ENCODE data around the gene CALD1.

DNA sequence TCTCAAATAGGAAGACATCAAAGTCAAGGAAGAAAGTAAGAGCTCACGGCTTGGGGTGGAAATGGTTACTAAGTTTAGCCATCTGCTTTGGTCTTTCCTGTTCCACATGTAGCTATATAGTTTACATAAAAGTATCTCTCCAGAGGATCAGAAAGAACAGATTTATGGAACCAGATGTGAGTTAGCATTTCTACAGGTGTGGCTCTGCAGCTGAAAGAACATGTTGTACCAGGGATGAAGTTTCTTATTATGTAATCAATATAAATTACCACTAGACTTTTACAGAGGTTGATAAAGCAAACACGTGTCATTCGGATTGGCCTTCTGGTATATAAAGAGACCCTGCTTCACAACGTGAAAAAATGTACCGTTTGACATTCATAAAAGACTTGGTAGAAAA lies 19.9 kb downstream of the CALD1 start:
- TF ChIP-seq MXI1 (conservative IDR thresholded peaks at IDR 0.05; ENCODE audit: poor library complexity, severe bottlenecking) (no peak), EZH2 (IDR thresholded peaks at IDR 0.05; ENCODE audit: borderline replicate concordance, insufficient read depth, low read length, poor library complexity, severe bottlenecking) (no peak), SMC3 (conservative IDR thresholded peaks at IDR 0.05; ENCODE audit: poor library complexity) (no peak), EP300 (conservative IDR thresholded peaks at IDR 0.05; ENCODE audit: poor library complexity, severe bottlenecking) (no peak)
- TF ChIP-seq, protein P1, sequence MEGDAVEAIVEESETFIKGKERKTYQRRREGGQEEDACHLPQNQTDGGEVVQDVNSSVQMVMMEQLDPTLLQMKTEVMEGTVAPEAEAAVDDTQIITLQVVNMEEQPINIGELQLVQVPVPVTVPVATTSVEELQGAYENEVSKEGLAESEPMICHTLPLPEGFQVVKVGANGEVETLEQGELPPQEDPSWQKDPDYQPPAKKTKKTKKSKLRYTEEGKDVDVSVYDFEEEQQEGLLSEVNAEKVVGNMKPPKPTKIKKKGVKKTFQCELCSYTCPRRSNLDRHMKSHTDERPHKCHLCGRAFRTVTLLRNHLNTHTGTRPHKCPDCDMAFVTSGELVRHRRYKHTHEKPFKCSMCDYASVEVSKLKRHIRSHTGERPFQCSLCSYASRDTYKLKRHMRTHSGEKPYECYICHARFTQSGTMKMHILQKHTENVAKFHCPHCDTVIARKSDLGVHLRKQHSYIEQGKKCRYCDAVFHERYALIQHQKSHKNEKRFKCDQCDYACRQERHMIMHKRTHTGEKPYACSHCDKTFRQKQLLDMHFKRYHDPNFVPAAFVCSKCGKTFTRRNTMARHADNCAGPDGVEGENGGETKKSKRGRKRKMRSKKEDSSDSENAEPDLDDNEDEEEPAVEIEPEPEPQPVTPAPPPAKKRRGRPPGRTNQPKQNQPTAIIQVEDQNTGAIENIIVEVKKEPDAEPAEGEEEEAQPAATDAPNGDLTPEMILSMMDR (IDR thresholded peaks at IDR 0.05; ENCODE audit: poor library complexity, severe bottlenecking) = no peak
